HepG2 (cell line): ENCODE measurements around the gene MED25. TPM values are rescaled to one million over a fixed set of nuclear protein-coding genes. Genes with fewer than 3 reads are reported as not detected.

ENCODE experiments used
- ATAC-seq: fragments of 200-7000 bp; cut with Tn5 transposase; 3 replicates; pipeline ENCODE4 v1.9.1; 2020; ENCODE audit warnings: mild to moderate bottlenecking, moderate library complexity
- BruUV-seq: library from RNA; stranded (reverse); fragments of 400-500 nt; replicated peaks from 2 replicates; lab custom pipeline; 2021; lab: Mats Ljungman, UMichigan
- CTCF ChIA-PET: fragments of 300-600 bp; formaldehyde crosslinking; extraction: SDS; loops from one replicate; lab custom pipeline; 2021; ENCODE audit warnings: low total read pairs, inconsistent platforms, low intra/inter-chr PET ratio; lab: Yijun Ruan, JAX
- POLR2A ChIA-PET: fragments of 350-600 bp; sonication (Branson Sonifier 250); formaldehyde crosslinking; loops from one replicate; lab custom pipeline; 2020; ENCODE audit warnings: antibody characterized with exemption, inconsistent platforms; lab: Yijun Ruan, JAX
- DNase-seq: peaks from one replicate; pipeline ENCODE4 v3.0.0-alpha.2; 2015; ENCODE audit warnings: low spot score
- FAIRE-seq: peaks from 3 replicates; lab custom pipeline; 2011; peaks lifted over from hg19 to GRCh38; lab: Jason Lieb, UNC
- H2AFZ ChIP-seq: one replicate; pipeline ENCODE4 v1.6.1; 2011; ENCODE audit warnings: low read length, inconsistent platforms
- H3K27ac ChIP-seq: fragments of 300-600 bp; 3 replicates; pipeline ENCODE4 v1.8.0; 2011; ENCODE audit warnings: mixed run types, mild to moderate bottlenecking, mixed read lengths, low read length, inconsistent platforms; ENCODE audit not compliant: insufficient read depth; ENCODE audit errors: extremely low read length
- H3K27me3 ChIP-seq, 2 experiments: fragments of 200-600 bp in 1 of 2; 2 replicates in 1 of 2; 3 replicates in 1 of 2; pipeline versions ENCODE4 v1.6.0 to v1.8.0; 2011; ENCODE audit warnings: low read length in 2 of 2, mild to moderate bottlenecking in 2 of 2, moderate library complexity in 2 of 2, inconsistent platforms in 1 of 2; ENCODE audit not compliant: insufficient read depth in 2 of 2, control insufficient read depth in 1 of 2
- H3K36me3 ChIP-seq, 2 experiments: fragments of 200-600 bp in 1 of 2; replicated peaks in 1 of 2; 2 replicates in 1 of 2; 3 replicates in 1 of 2; pipeline versions ENCODE4 v1.5.1 to v1.8.0; 2011; ENCODE audit warnings: low read length in 2 of 2, inconsistent platforms in 1 of 2; ENCODE audit not compliant: insufficient read depth in 2 of 2, control insufficient read depth in 1 of 2
- H3K4me1 ChIP-seq: 2 replicates; pipeline ENCODE4 v1.5.1; 2012; ENCODE audit warnings: low read length, inconsistent platforms; ENCODE audit not compliant: insufficient read depth
- H3K4me2 ChIP-seq: 2 replicates; pipeline ENCODE4 v1.6.0; 2011; ENCODE audit warnings: low read depth, low read length, inconsistent platforms
- H3K4me3 ChIP-seq, 3 experiments: fragments of 200-600 bp in 1 of 3; sonication (generic), shearing (Covaris generic) in 1 of 3; replicated peaks in 1 of 3; 2 replicates each; pipeline ENCODE4 v1.5.1; 2011 to 2016; ENCODE audit warnings: low read length in 3 of 3, inconsistent platforms in 2 of 3, low read depth in 2 of 3, mild to moderate bottlenecking in 2 of 3, control low read depth in 1 of 3, mixed read lengths in 1 of 3; ENCODE audit not compliant: insufficient read depth in 1 of 3
- H3K79me2 ChIP-seq: one replicate; pipeline ENCODE4 v1.6.1; 2011; ENCODE audit warnings: low read length, inconsistent platforms; ENCODE audit not compliant: insufficient read depth
- H3K9ac ChIP-seq: 2 replicates; pipeline ENCODE4 v1.6.0; 2011; ENCODE audit warnings: mild to moderate bottlenecking, low read depth, low read length, inconsistent platforms; ENCODE audit not compliant: insufficient read depth
- H3K9me3 ChIP-seq: 2 replicates; pipeline ENCODE4 v1.5.1; 2012; ENCODE audit warnings: mild to moderate bottlenecking, low read length
- H4K20me1 ChIP-seq: 2 replicates; pipeline ENCODE4 v1.6.0; 2011; ENCODE audit warnings: inconsistent platforms, mild to moderate bottlenecking, low read length, moderate library complexity; ENCODE audit not compliant: insufficient read depth
- ATF4 ChIP-seq, 2 experiments: fragments of 450-650 bp in 1 of 2; sonication (generic) in 1 of 2; formaldehyde crosslinking; IDR thresholded peaks; 2 replicates each; pipeline versions ENCODE4 v1.5.0 to v1.8.0; 2020 to 2022; ENCODE audit warnings: mild to moderate bottlenecking in 1 of 2, missing genetic modification reagents in 1 of 2
- ETS1 ChIP-seq: sonication (generic); formaldehyde crosslinking; IDR thresholded peaks from 2 replicates; pipeline ENCODE4 v1.4.0; 2020; ENCODE audit warnings: missing genetic modification reagents
- MATR3 ChIP-seq: sonication (generic); formaldehyde crosslinking; IDR thresholded peaks from 2 replicates; pipeline ENCODE4 v1.4.0; 2020; ENCODE audit warnings: missing genetic modification reagents
- MEIS1 ChIP-seq: sonication (generic); formaldehyde crosslinking; IDR thresholded peaks from 2 replicates; pipeline ENCODE4 v1.9.0; 2021; ENCODE audit warnings: mild to moderate bottlenecking, missing genetic modification reagents, moderate library complexity, borderline replicate concordance
- NFKB2 ChIP-seq: sonication (generic); formaldehyde crosslinking; IDR thresholded peaks from 2 replicates; pipeline ENCODE4 v1.4.0; 2020; ENCODE audit warnings: missing genetic modification reagents, borderline replicate concordance
- RAD21 ChIP-seq: fragments of 450-650 bp; formaldehyde crosslinking; IDR thresholded peaks from 2 replicates; pipeline ENCODE4 v1.5.0; 2020; ENCODE audit warnings: mild to moderate bottlenecking
- RORA ChIP-seq: sonication (generic); formaldehyde crosslinking; IDR thresholded peaks from 2 replicates; pipeline ENCODE4 v1.5.0; 2020; ENCODE audit warnings: mild to moderate bottlenecking, missing genetic modification reagents, moderate library complexity
- ZBTB33 ChIP-seq: sonication (generic); formaldehyde crosslinking; IDR thresholded peaks from 2 replicates; pipeline ENCODE4 v1.4.0; 2020; ENCODE audit warnings: missing genetic modification reagents
- ZFP1 ChIP-seq: IDR thresholded peaks from 2 replicates; pipeline ENCODE4 v1.6.1; 2016
- ZNF407 ChIP-seq: sonication (generic); formaldehyde crosslinking; IDR thresholded peaks from one replicate; pipeline ENCODE4 v1.5.1; 2020; ENCODE audit warnings: mild to moderate bottlenecking, missing genetic modification reagents; ENCODE audit errors: not compliant biosample characterization
- ZNF672 ChIP-seq: sonication (generic); formaldehyde crosslinking; IDR thresholded peaks from 2 replicates; pipeline ENCODE4 v1.8.1; 2022; ENCODE audit warnings: missing genetic modification reagents
- ZSCAN9 ChIP-seq: IDR thresholded peaks from 2 replicates; pipeline ENCODE4 v1.6.1; 2016; ENCODE audit warnings: borderline replicate concordance
- WGBS: methylation state at CpG from one replicate; pipeline ENCODE4 v1.1.6; 2017; ENCODE audit warnings: low lambda C conversion rate; 5-methylcytosine and 5-hydroxymethylcytosine counted together
- in situ Hi-C: cut with HindIII; loops from 2 replicates; pipeline ENCODE4 v1.10.0; 2017; ENCODE audit warnings: low pct_unique_long_range_greater_than_20kb; ENCODE audit not compliant: extremely low pct_ligation_motif_present
- intact Hi-C: fragments of 100-400 bp; cut with micrococcal nuclease; formaldehyde crosslinking; loops from one replicate; pipeline ENCODE4 v1.10.0; 2022; ENCODE audit not compliant: unreplicated experiment
- polyA plus RNA-seq, 8 experiments: library from polyadenylated mRNA; depleted of rRNA in 3 of 8; stranded (reverse) in 7 of 8; unstranded in 1 of 8; fragments of >200 nt; fragmentation: Illumina TruSeq in 4 of 8; extraction: Trizol in 4 of 8; gene quantifications; 2 replicates each; pipeline versions ENCODE4 v1.2.1 to v1.2.3, GENCODE V29; 2011 to 2016; ENCODE audit warnings: low read depth in 4 of 8, missing spikeins in 1 of 8, mixed read lengths in 1 of 8; ENCODE audit not compliant: insufficient read depth in 1 of 8
- total RNA-seq, 5 experiments: library from RNA; depleted of rRNA; stranded (reverse); fragments of >200 nt; fragmentation: Illumina TruSeq; extraction: Trizol; gene quantifications; 2 replicates each; pipeline ENCODE4 v1.2.3, GENCODE V29; 2016; ENCODE audit warnings: low read depth in 1 of 5

The MED25 gene
- total and polyA plus RNA-seq, 2 of the 13 experiments (the other 11 are each of a cell fraction or from before 2014, with no cell fraction given), result 11.1 to 15.1 TPM

- TF ChIP-seq ZNF407 (CRISPR knock-in tag), result no peak
Measured at GRCh38 chr19:49831592-49831991, 13.5 kb downstream of the MED25 start (continued).

- intact Hi-C loops, result no loop called here
- Histone ChIP-seq H3K9ac (no peak overlapping the region), H4K20me1 (no peaks in the 10 kb centered on the region), H2AFZ (no peak overlapping the region), H3K79me2 (no peaks in the 10 kb centered on the region), H3K4me3 (no peak overlapping the region), H3K4me1 (no peaks in the 10 kb centered on the region), H3K27ac (no peak overlapping the region), H3K4me2 (no peak overlapping the region), H3K36me3 (peaks cover 31 to 59% of the 10 kb centered on the region in 2 experiments), H3K9me3 (no peaks in the 10 kb centered on the region), H3K27me3 (no peaks in the 10 kb centered on the region)
- 95% methylated on average over 6 of the region's 9 CpGs for WGBS
- FAIRE-seq (no peak), ATAC-seq (no peak), DNase-seq (no peak)
- POLR2A ChIA-PET, result no interaction called here
- CTCF ChIA-PET, result no interaction called here
- TSS peak; percentile 43 for BruUV-seq
- in situ Hi-C loops, result no loop called here
- TF ChIP-seq ZNF672 (CRISPR knock-in tag) (no peak), RORA (CRISPR knock-in tag) (no peak), ZBTB33 (CRISPR knock-in tag) (no peak), ZFP1 (CRISPR knock-in tag) (no peak), NFKB2 (CRISPR knock-in tag) (no peak), MEIS1 (CRISPR knock-in tag) (no peak), ATF4 (CRISPR knock-in tag; IDR thresholded peaks at IDR 0.05) (no peak), MATR3 (CRISPR knock-in tag) (no peak), RAD21 (CRISPR knock-in tag) (no peak), ETS1 (CRISPR knock-in tag) (no peak), ZSCAN9 (CRISPR knock-in tag) (no peak)
Measured at GRCh38 chr19:49832556-49832955, 14.5 kb downstream of the MED25 start.
